GM19240 (cell line): ENCODE data around the gene ANK2.

ENCODE experiments used
- DNase-seq: peaks from one replicate; pipeline ENCODE4 v3.0.0; 2011; ENCODE audit warnings: low spot score; ENCODE audit not compliant: insufficient read length

Gene ANK2

GRCh38 chr4:113394730-113395530 is 345.5 kb downstream of the ANK2 start:
- DNase-seq: no peak

GRCh38 chr4:113397114-113397701 is 347.8 kb downstream of the ANK2 start:
- DNase-seq: no peak

DNA sequence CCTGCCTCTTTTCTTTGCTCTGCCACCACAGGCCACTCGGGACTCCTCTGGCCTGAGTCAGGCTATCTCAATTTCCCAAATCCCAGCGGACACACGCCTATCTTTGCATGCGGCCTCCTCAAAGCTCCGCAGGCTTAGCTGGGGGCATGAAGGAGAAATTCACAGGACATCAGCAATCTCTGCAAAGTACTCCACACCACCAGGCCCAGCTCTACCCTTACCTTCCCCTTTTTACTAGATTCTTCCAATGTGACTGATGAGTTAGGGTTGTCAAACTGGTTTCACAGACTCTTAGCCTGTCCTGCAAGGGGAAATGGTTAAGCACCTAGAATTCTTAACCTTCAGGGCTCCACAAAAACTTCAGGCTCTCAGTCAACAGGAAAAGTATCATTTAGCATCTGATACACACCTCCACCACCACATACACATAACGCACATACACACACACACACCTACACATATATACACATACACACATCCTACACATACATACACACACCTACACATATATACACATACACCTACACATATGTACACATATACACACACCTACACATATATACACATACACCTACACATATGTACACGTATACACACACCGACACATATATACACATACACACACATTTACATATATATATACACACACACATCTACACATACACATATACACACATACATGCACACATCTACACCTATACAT is 349.1 kb downstream of the ANK2 start:
- no peak for DNase-seq

GRCh38 chr4:113404167-113404571 is 354.7 kb downstream of the ANK2 start:
- no peak for DNase-seq

- no peak for DNase-seq
Observed at GRCh38 chr4:113404841-113405240, 355.4 kb downstream of the ANK2 start.

DNA sequence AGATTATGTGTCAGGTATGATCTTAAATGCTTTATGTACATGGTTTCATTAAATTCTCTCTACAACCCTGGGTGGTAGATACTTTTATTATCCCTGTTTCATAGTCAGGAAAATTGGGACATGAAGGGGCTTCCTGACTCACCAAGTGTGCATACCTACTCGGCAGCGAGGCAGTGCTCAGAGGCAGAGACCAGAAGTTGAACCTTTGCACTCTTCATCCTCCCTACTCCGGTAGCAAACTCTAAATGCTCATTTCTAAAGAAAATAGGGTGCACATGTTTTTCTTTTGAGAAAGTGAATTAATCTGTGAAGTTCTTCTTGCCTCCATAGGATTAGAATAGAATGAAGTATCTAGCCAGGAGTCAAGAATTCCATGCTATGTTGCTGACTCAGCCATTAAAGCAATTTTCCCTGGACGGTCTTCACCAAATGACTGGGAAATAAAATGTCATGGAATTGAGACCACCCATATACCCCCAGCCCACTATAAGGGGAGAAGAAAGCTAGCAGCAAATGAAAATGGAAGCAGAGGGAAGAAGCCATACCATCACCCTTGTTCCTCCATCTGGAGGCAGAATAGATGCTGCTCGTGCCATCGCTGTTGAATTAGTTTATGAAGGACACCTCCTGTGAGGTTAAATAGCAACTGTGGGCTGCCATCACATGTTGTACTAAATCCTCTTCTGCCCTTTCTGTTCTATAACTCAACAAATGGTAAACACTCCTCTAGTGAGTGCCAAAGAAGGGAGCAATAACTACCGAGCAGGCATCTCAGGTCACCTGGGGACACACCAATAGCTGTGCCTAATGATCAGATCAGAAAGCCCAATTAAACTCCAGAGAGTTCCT is 356.6 kb downstream of the ANK2 start:
- no peak for DNase-seq

DNA sequence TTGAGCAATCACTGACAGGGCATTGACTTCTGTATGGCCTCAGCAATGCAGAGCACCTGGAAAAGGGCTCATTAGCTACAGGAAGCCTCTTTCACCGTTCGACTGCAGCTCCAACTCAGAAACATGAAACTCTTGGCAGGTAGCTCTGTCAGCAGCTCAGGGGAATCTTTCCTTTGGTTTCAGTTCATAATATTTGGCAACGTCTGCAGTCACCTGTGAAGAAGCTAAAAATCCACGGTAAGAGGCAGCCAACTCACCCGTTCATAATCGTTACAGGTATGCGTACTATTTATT is 357.2 kb downstream of the ANK2 start:
- DNase-seq: no peak

DNA sequence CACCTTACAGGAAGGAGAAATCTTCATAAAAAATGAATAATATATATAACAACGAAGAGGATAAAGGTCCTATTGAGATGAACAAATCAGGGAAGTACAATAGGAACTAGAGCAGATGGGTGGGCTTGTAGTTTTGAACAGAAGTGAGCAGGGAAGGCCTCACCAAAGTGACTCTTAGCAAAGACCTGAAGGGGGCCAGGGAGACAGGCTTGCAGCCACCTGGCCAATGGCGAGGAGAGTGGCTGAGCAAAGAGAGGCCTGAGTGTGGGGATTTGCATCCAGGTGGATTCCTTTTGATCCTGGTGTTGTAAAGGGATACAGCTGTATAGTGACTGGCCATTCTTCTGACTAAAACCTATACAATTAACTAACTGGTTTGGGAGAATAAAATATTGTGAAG is 358.0 kb downstream of the ANK2 start:
- DNase-seq: no peak

DNA sequence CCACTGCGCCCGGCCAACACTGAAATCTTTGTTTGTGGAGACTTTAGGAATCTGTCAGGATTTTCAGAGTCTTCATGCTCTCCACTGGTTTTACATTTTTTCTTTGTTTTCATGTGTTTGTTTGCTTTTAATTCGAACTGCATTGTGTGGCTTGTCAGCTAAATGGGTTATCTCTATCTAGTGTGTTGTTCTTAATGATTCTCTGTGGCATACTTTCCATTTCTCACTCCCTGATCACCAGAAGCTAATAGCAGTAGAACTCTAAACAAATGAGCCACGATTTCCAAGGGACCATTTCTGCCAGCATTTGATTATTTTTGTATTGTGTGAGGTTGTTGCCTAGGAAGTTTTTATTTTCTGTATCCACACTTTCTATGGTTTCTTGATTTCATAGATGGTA is 359.7 kb downstream of the ANK2 start:
- no peak for DNase-seq

- no peak for DNase-seq
Observed at GRCh38 chr4:113410686-113411085, 361.2 kb downstream of the ANK2 start.

DNA sequence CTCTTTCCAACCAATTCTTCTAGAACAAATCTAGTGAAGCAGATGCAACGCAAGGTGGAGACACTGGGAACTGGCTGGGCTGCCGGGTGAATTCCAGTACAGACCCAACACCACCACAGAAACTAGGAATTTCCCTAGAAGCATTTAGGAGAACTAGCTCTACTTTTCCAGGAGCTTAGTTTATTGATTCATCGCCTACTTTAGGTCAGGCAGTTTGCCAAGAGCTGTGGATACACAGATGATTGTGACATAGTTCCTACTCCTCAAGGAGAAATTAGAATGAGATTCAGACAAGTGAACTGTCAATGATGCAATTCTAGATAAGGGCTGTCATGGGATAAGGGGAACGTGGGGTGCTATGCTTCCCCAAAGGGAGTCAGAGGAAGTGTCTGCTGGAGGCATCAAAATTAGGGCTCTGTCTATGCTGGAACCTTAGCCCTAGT is 362.1 kb downstream of the ANK2 start:
- DNase-seq: no peak

GRCh38 chr4:113419631-113420030 is 370.2 kb downstream of the ANK2 start:
- DNase-seq: no peak

- no peak for DNase-seq
Observed at GRCh38 chr4:113420938-113421337, 371.5 kb downstream of the ANK2 start.

- no peak for DNase-seq
Observed at GRCh38 chr4:113423631-113424030, 374.2 kb downstream of the ANK2 start.

GRCh38 chr4:113433116-113433515 is 383.7 kb downstream of the ANK2 start:
- no peak for DNase-seq
